GM18526 (cell line): ENCODE measurements around the gene TFF1.

Experiments used
- POLR2A ChIP-seq: IDR thresholded peaks from 3 replicates; pipeline ENCODE4 v1.6.1; 2011; ENCODE audit not compliant: insufficient read length; ENCODE audit errors: extremely low read depth

TFF1 gene

DNA sequence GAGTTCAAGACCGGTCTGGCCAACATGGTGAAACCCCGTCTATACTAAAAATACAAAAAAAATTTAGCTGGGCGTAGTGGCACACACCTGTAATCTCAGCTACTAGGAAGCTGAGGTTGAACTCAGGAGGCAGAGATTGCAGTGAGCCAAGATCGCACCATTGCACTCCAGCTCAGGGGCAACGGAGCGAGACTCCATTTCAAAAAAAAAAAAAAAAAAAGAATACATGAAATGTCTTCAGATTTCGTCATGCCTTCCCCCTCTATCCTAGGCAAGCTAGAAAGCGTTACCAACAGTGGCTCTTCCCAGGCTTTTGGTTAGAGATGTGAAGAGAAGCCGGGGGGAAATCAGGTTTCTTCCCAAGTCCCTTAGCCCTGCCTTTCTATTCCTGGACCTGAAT lies 3.6 kb downstream of the TFF1 start:
- no peak for TF ChIP-seq POLR2A

DNA sequence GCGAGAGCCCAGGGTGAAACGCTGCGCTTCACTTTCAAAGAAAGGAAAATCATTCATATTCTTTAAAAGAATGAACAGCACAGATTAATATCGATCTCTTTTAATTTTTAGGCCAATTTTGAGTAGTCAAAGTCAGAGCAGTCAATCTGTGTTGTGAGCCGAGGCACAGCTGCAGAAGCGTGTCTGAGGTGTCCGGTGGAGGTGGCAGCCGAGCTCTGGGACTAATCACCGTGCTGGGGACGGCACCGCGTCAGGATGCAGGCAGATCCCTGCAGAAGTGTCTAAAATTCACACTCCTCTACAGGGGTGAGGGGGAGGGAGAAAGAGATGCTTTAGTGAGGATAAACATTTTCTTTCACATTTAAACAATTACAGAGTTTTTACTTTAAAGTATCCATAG lies 4.1 kb downstream of the TFF1 start:
- no peak for TF ChIP-seq POLR2A

DNA sequence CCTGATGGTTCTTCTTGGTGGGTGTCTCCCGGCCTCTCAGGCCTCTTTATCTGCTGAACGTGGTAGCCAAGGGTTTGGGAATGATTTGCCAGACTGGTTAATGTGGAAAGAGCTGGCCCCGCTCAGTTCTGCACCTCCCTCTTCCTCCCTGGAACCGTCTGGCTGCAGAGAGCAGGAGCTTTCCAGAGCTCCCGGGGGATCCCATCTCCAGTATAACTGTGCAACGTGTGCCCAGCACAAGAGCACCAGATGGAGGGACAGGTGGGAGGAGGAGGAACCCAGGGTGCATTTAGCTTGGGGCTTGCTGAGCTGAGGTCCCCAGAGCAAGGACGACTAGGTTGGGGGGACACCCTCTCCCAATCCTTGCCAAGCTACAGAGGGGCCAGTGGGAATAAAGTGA lies 5.0 kb downstream of the TFF1 start:
- no peak for TF ChIP-seq POLR2A

DNA sequence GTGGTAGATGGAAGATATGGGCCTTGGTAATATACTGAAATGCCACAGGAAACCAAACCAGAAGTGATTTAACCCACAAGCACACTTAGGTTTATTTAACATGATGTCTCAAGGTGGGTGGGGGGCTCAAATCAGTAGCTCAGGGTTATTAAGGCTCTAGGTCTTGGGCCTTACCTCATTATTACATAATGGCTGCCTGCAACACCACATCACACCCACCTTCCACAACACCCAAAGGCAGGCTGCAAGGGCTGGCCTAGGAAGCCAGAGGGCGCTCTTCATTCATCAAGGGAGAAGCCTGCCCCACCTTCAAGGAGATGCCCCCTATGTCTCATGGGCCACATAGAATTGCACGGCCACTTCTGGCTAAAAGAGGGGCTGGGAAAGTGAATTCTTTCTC lies 6.0 kb downstream of the TFF1 start:
- TF ChIP-seq POLR2A = no peak

DNA sequence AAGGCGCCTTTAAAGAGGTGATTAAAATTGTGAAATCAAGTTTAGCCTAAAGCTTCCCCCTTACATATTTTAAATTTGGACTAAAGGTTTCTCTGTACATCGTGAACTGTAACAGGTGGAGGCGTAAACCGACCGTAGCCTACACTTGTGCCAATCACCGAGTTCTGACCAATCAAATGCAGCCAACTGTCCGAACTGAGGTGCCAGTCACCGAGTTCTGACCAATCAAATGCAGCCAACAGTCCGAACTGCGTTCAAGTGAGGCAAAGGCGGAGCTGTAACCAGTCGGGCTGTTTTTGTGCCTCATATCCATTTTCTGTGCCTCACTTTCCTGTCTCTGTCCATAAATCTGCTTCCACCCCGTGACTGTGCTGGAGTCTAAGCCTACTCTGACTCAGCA lies 7.4 kb downstream of the TFF1 start:
- no peak for TF ChIP-seq POLR2A

DNA sequence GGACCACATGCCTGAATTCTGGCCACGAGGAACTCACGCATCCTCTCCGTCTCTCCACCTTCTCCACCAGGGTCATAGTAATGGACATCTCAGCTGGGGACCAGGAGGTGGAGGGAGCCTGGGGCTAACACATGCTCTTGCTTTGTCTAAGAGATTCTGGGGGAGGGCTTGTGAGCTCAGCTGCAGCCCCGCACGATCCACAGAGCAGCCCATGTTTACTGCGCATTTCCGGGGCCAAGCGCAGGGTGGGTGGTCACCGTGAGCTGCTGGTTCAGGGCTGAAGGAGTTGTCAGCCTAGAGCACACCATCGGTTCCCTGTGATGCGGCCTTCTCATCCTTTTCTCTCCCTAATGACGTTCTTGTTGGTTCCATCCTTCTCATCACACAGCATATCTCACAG lies 8.1 kb downstream of the TFF1 start:
- TF ChIP-seq POLR2A = no peak

DNA sequence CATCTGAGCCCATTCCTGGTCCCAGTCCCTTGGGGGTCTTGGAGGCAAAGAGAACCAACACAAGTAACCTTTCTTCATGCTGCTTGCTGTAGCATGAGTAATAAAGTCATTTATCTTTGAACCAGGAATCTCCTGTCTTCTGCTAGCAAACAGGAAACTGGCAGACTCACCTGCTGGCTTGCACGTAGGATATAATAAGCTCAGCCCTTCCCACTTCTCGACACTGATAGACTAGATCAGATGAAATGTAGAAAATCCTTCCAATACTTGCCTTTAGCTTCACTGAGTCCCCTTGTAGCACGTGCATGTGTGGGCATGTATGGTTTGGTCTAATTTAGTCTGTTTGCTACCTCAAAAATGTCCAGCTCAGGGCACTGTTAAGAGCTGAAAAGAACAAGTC lies 9.0 kb downstream of the TFF1 start:
- TF ChIP-seq POLR2A = no peak

DNA sequence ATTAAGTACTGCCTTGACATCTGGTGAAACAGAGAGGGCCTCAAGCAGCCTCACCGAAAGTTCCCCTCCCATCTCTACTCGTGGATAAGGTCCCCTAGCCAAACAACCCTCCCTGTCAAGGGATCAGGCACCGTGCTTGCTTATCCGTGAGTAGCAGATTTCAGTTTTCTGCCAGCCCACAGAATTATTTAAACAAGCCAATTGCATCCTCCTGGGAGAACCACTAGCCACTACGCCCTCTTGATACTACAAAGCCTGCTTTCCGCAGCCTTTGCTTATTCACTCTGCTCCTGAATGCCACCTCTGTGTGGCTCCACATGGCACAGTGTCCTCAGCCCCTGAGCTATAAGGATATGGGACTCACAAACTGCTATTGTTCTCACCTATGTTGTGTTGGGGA lies 9.7 kb downstream of the TFF1 start:
- TF ChIP-seq POLR2A = no peak

DNA sequence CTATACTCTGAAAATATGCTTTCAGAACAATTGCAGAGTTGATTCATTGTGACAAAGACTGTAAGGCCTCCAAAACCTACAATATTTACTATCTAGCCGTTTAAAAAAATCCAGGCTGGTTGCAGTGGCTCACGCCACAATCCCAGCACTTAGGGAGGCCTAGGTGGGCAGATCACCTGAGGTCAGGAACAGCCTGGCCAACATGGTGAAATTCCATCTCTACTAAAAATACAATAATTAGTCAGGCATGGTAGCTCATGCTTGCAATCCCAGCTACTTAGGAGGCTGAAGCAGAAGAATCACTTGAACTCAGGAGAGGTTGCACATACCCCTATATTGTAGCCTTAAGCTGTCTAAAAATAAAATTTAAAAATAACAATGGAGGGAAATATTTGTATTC lies 10.3 kb downstream of the TFF1 start:
- no peak for TF ChIP-seq POLR2A

DNA sequence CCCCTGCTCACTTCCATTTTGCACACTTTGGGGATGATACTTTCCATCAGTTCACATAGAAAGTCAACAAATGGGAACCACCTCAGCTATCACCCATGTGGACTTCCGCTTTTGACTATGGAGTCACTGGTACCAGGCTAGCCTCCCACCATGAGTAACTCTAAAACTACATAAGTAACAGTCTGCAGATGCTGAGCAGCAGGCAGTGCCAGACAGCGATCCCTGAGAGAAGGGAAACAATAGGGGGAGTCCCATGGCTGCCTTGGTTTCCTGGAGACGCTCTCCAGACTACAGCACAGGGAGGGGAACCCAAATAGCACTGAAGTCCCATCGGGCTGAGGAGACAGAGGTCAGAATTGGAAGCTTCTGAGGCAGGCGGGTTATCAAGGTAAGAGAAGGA lies 12.7 kb downstream of the TFF1 start:
- TF ChIP-seq POLR2A = no peak

DNA sequence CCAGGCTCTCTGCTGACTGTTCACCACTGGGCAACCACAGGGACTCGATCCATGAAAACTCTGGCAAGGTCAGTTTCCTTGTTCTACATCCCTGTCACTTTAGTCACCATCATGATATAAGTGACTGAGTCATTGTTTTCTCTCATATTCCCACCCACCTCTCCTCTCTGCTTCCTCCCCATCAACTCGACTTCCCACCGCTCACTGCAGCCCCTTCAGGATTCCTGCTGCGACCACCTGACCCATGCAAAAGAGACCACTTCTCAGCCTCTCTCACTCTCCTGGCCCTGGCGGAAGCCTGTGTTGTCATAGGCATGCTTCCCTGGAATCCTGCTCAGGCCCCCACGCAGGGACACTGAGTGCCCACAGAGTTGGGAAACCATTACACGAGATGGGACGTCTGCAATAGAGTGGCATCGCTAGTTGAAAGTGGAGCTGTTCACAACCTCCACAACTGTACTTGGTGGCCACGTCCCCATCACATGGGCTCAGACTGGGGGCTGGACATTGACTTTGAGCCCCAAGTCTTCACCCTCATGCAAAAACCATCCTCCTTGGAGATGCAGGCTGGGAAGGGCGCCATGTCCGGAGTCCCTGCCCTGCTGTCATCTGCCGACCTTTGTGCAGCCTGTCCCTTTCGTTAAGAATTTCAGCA lies 13.8 kb downstream of the TFF1 start:
- no peak for TF ChIP-seq POLR2A

DNA sequence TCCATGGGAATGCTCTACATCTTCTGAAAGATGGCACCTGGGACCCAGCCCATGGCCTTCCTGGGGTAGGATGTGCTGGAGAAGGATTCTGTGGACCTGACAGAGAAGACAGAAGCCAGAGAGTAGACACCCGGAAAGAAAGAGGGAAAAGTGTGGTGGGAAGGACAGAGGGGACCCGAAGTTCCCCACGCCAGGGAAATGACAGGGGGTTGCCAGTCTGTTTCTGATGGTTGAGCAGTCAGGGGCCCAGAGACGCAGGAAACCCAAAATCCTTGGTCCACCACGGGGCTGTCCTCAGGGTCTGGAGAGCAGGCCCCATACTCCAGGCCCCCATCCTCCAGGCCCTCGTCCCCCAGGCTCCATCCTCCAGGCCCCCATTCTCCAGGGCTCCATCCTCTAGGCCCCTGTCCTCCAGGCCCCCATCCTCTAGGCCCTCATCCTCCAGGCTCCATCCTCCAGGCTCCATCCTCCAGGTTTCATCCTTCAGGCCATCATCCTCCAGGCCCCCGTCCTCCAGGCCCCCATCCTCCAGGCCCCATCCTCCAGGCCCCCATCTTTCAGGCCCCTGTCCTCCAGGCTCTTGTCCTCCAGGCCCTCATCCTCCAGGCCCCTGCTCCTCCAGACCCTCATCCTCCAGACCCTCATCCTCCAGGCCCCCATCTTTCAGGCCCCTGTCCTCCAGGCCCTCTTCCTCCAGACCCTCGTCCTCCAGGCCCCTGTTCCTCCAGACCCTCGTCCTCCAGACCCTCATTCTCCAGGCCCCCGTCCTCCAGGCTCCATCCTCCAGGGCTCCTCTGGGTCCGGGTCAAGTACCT lies 14.5 kb downstream of the TFF1 start:
- TF ChIP-seq POLR2A = no peak

DNA sequence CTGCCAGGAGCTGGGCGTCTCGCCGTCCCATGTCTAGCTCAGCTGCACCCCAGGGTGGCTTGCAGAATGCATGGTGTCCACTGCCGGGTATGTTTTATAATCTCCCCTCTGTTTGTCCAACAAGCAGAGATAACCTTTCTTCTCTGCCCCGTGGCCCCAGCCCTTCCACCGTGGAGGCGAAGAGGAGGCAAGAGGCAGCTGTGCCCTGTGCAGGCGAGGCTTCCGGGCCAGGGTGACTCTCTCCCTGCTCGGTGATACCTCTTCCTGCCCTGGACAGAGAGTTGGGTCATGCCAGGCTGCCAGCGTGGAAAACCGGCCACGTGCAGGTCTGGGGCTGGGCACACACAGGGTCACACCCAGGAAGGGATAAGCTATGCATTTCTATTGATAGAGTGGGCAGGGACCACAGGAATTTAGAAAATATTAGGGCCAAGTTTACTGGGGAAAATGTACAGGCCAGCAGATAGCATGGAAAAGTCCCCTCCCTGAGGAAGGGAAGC lies 15.4 kb downstream of the TFF1 start, which contains the start of gene TFF2:
TFF2 (minus strand) TSS at position 68 of the 500 bp plus-strand sequence; CDS start at position 31, 37 bp downstream.
- TF ChIP-seq POLR2A = no peak

DNA sequence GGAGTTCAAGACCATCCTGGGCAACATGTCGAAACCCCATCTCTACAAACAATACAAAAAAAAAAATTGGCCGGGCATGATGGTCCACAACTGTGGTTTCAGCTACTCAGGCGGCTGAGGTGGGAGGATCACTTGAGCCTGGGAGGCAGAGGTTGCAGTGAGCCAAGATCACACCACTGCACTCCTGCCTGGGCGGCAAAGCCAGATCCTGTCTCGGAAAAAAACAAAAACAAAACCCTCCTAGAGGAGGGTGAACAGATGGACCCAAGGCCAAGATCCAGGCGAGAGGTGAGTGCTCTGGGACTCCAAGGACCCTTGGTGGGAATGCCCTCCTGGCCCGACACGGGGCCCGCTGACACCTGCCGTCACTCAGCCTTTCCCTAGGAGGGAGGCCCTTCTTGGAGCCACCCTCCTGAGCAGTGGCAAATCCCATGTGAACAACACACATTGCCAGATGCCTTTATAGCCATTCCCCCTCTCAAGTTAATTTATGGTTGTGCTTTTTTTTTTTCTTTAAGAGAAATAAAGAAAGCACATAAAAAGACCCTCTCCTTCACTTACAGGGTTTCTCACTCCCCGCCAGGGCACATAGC lies 15.9 kb downstream of the TFF1 start:
- no peak for TF ChIP-seq POLR2A

DNA sequence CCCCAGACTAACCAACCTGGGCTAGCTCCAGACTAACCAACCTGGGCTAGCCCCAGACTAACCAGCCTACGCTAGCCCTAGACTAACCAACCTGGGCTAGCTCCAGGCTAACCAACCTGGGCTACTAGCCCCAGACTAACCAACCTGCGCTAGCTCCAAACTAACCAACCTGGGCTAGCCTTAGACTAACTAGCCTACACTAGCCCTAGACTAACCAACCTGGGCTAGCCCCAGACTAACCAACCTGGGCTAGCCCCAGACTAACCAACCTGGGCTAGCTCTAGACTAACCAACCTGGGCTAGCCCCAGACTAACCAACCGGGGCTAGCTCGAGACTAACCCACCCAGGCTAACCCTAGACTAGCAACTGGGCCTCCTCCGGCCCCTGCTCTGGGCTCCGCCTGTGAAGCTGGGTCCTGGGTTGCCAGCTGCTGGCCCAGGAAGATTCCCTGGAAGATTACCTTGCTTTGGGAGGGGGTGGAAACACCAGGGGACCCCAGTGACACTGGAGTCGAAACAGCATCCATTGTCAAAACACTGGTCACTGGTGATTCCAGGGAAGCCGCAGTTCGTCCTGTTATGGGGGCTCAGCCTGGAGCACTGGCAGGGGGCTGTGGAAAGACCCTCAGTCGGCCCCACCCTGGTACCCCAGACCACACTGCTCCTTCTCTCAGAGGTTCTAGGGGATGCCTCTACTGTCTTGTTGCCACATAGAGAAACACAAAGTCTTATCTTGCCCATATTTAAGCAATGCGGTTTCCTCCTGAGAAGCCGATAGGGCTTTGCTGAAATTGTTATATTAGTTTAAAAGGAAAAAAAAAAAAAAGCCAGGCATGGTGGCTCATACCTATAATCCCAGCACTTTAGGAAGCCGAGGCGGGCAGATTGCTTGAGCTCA lies 16.7 kb downstream of the TFF1 start:
- TF ChIP-seq POLR2A = no peak
